ENCODE data around the gene DNAJC7.

Gene DNAJC7

DNA sequence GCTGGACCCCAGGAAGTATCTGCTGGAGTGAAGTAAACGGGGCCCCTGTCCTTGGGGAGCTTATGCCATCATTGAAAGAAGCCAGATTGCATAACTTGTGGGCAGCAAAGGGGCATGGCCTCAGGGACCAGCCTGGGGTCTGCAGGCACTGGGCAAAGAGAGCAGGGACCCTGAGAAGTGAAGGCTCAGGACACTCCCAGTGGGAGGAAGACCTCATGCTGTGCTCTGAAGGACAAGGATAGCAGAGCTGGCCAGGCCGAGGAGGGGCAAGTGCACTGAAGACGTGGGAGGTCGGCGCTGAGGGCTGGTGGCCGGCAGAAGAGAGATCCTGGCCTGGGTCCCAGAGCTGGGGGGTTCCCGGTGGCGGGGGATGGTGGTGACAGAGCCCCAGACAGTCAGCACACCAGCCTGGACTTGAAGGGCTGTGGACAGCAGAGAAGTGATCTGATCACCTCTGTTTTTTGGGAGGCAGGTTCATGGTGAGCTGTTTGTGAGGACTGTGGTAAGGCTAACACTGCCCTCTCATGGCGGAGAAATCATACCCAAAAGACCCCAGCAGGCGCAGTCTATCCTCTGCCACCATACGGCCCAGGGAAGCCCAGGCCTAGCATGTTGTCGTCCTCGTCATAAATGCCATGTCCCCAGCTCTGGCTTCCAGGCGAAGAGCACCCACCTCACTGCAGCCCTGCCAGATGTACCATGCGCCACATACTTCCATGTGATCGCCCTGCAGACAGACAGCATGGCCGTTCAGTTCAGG is 57.7 kb downstream of the DNAJC7 start:
- DNase-seq (ENCODE audit: low read depth in 2 of 2), result peak; percentile 74 to 80
- H3K4me3 ChIP-seq (replicated peaks in 1 of 2; ENCODE audit: low read depth in 2 of 2, low read length in 2 of 2), result no peak overlapping the region
- TF ChIP-seq, protein P1, sequence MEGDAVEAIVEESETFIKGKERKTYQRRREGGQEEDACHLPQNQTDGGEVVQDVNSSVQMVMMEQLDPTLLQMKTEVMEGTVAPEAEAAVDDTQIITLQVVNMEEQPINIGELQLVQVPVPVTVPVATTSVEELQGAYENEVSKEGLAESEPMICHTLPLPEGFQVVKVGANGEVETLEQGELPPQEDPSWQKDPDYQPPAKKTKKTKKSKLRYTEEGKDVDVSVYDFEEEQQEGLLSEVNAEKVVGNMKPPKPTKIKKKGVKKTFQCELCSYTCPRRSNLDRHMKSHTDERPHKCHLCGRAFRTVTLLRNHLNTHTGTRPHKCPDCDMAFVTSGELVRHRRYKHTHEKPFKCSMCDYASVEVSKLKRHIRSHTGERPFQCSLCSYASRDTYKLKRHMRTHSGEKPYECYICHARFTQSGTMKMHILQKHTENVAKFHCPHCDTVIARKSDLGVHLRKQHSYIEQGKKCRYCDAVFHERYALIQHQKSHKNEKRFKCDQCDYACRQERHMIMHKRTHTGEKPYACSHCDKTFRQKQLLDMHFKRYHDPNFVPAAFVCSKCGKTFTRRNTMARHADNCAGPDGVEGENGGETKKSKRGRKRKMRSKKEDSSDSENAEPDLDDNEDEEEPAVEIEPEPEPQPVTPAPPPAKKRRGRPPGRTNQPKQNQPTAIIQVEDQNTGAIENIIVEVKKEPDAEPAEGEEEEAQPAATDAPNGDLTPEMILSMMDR (IDR thresholded peaks at IDR 0.05; ENCODE audit: low read depth, low read length), result peak; percentile 64

DNA sequence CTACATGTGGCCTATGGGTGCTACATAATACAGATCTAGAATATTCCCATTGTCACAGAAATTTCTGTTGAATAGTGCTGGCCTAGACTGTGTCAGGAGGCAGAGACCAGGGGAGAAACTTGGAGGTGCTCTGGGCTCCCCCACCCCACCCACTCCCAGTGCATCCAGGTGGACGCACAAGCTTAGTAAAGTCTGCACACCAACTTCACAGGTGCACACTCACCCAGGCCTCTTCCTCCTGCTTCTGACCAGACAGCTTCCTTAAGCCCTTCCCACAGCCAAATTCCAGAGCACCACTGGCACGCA is 58.3 kb downstream of the DNAJC7 start:
- no peak for DNase-seq (ENCODE audit: low read depth in 2 of 2)
- TF ChIP-seq, protein P1 (IDR thresholded peaks at IDR 0.05; ENCODE audit: low read depth, low read length), result no peak
- no peak overlapping the region for H3K4me3 ChIP-seq (replicated peaks in 1 of 2; ENCODE audit: low read depth in 2 of 2, low read length in 2 of 2)

DNA sequence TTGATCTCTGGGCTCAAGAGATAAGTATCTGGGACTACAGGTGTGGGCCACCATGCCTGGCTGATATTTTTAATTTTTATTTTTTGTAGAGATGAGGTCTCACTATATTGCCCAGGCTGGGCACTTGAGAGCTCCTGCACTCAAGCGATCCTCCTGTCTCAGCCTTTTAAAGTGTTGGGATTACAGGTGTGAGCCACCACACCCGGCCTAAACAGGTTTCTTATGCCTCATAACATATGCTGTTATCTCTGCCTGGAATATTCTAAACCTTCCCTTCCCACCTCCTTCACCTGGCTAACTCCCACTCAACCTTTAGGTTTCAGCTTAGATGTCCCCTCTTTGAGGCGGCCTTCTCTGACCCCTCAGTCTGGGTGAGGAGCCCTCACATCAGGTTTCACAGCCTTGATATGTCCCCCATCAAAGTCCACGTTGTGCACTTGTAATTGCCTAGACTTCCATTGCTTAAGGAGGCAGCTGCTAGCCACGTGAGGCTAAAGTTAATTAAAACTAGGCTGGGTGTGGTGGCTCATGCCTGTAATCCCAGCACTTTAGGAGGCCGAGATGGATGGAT is 59.3 kb downstream of the DNAJC7 start:
- DNase-seq (ENCODE audit: low read depth in 2 of 2), result no peak
- TF ChIP-seq, protein P1 (IDR thresholded peaks at IDR 0.05; ENCODE audit: low read depth, low read length), result no peak
- no peak overlapping the region for H3K4me3 ChIP-seq (replicated peaks in 1 of 2; ENCODE audit: low read depth in 2 of 2, low read length in 2 of 2)

DNA sequence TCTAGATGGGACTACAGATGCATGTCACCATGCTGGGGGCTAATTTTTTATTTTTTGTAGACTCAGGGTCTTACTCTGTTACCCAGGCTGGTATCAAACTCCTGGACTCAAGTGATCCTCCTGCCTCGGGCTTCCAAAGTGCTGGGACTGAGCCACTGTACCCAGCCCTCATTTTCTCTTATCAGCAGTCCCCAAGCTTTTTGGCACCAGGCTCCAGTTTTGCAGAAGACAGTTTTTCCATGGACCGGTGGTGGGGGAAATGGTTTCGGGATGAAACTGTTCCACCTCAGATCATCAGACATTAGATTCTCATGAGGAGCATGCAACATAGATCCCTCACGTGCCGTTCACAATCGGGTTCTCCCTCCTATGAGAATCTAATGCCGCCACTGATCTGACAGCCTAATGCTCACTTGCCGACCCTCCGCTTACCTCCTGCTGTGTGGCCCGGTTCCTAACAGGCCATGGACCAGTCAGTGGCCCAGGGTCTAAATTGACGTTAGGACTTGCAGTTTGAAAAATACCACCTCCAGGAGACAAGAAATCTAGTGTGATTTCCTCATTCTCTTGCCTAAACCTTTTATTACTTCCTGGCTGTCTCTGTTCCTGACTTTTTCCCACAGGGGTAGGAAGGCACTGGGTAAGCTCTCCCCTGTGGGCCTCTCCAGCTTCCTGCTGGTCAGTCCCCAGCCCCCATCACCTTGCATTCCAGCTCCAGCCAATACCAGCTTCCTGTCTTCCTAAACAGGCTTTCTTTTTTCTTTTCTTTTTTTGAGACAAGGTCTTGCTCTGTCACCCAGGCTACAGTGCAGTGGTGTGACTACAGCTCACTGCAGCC is 60.0 kb downstream of the DNAJC7 start:
- TF ChIP-seq, protein P1 (IDR thresholded peaks at IDR 0.05; ENCODE audit: low read depth, low read length), result no peak
- DNase-seq (ENCODE audit: low read depth in 2 of 2), result peak; percentile 41 to 64
- H3K4me3 ChIP-seq (replicated peaks in 1 of 2; ENCODE audit: low read depth in 2 of 2, low read length in 2 of 2), result no peak overlapping the region

DNA sequence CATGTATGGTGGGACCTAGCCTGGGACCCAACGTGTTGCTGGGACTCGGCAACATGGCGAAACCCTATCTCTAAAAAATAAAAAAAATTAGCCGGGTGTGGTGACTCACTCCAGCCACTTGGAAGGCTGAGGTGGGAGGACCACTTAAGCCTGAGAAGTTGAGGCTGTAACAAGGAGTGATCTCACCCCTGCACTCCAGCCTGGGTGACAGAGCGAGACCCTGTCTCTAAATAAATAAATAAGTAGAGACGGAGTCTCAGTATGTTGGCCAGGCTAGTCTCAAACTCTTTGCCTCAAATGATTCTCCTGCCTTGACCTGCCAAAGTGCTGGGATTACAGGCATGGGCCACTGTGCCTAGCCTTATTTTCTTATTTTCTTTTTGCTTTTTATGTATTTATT is 60.7 kb downstream of the DNAJC7 start:
- no peak overlapping the region for H3K4me3 ChIP-seq (replicated peaks in 1 of 2; ENCODE audit: low read depth in 2 of 2, low read length in 2 of 2)
- DNase-seq (ENCODE audit: low read depth in 2 of 2), result no peak
- TF ChIP-seq, protein P1 (IDR thresholded peaks at IDR 0.05; ENCODE audit: low read depth, low read length), result no peak

DNA sequence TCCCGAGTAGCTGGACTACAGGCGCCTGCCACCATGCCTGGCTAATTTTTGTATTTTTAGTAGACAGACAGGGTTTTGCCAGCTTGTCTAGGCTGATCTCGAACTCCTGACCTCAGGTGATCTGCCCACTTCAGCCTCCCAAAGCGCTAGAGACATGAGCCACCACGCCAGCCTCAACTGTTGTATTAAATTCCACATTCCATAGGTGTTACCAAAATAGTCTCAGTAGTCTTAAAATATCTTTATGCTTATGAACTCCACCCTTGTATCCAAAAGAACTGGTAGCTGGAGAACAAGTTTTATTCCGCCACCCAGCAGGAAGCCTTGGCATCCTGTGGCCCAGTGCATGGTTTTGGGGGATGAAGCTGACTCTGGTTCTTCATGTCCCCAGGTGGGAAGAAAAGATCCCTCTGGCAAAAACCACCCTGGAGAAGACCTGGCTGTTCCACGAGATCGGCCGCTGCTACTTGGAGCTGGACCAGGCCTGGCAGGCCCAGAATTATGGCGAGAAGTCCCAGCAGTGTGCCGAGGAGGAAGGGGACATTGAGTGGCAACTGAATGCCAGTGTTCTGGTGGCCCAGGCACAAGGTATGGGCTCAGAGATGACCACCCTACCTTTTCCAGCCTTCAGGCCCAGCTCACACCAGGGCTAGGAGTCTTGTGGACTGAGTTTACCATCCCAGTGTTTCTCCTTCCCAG is 68.3 kb downstream of the DNAJC7 start:
- TF ChIP-seq, protein P1 (IDR thresholded peaks at IDR 0.05; ENCODE audit: low read depth, low read length), result no peak
- no peak overlapping the region for H3K4me3 ChIP-seq (replicated peaks in 1 of 2; ENCODE audit: low read depth in 2 of 2, low read length in 2 of 2)

More for the DNA sequence above, 68.3 kb downstream of the DNAJC7 start:
- no peak for DNase-seq (ENCODE audit: low read depth in 2 of 2)

Measured in cardiac fibroblast (primary cell).